HEK293 (cell line): ENCODE data around the gene INTS2.
A peak's percentile ranks its signal among the peaks of the same experiment; 100 is the strongest.

Experiments
- CTCF ChIA-PET: fragments of 350-600 bp; formaldehyde crosslinking; extraction: SDS; loops from one replicate; lab custom pipeline; 2021; ENCODE audit warnings: antibody characterized with exemption; lab: Yijun Ruan, JAX
- POLR2A ChIA-PET: fragments of 300-600 bp; formaldehyde crosslinking; extraction: SDS; loops from one replicate; lab custom pipeline; 2020; ENCODE audit warnings: antibody characterized with exemption, inconsistent platforms; lab: Yijun Ruan, JAX
- H3K27ac ChIP-seq: fragments of 200-500 bp; sonication (Bioruptor generic); 2 replicates; pipeline ENCODE4 v1.5.1; 2014; ENCODE audit warnings: low read depth, low read length, control low read depth, inconsistent platforms; ENCODE audit errors: extremely low read depth
- H3K36me3 ChIP-seq, 2 experiments: fragments of 200-500 bp in 1 of 2; sonication (Bioruptor generic) in 1 of 2; 1 replicate in 1 of 2; 2 replicates in 1 of 2; pipeline ENCODE4 v1.5.1; 2014 to 2017; ENCODE audit warnings: inconsistent platforms in 2 of 2, low read length in 2 of 2; ENCODE audit not compliant: control insufficient read depth in 2 of 2, insufficient read depth in 1 of 2
- H3K4me1 ChIP-seq: fragments of 200-500 bp; sonication (Bioruptor generic); 2 replicates; pipeline ENCODE4 v1.5.1; 2014; ENCODE audit warnings: mild to moderate bottlenecking, low read length, inconsistent platforms; ENCODE audit not compliant: control insufficient read depth, insufficient read depth
- H3K4me3 ChIP-seq: 2 replicates; pipeline ENCODE4 v1.5.1; 2011; ENCODE audit warnings: low read depth, mild to moderate bottlenecking, control low read depth, low read length, moderate library complexity
- H3K9me3 ChIP-seq: fragments of 200-500 bp; sonication (Bioruptor generic); 2 replicates; pipeline ENCODE4 v1.5.1; 2014; ENCODE audit warnings: low read depth, low read length, inconsistent platforms; ENCODE audit not compliant: control insufficient read depth, insufficient read depth
- BCL6B ChIP-seq: fragments of 450-650 bp; formaldehyde crosslinking; IDR thresholded peaks from 2 replicates; pipeline ENCODE4 v1.5.1; 2017; ENCODE audit warnings: missing biosample characterization, missing genetic modification characterization
- INSM2 ChIP-seq: fragments of 450-650 bp; formaldehyde crosslinking; IDR thresholded peaks from 2 replicates; pipeline ENCODE4 v1.5.1; 2016; ENCODE audit warnings: missing biosample characterization, missing genetic modification characterization
- MYNN ChIP-seq: fragments of 450-650 bp; formaldehyde crosslinking; IDR thresholded peaks from 2 replicates; pipeline ENCODE4 v1.5.1; 2016; ENCODE audit warnings: missing biosample characterization, missing genetic modification characterization, borderline replicate concordance
- OSR2 ChIP-seq: fragments of 450-650 bp; formaldehyde crosslinking; IDR thresholded peaks from 2 replicates; pipeline ENCODE4 v1.5.1; 2016; ENCODE audit warnings: missing biosample characterization, missing genetic modification characterization
- PRDM10 ChIP-seq: fragments of 450-650 bp; formaldehyde crosslinking; IDR thresholded peaks from 2 replicates; pipeline ENCODE4 v1.5.1; 2016; ENCODE audit warnings: missing biosample characterization, missing genetic modification characterization
- SP7 ChIP-seq: fragments of 450-650 bp; formaldehyde crosslinking; IDR thresholded peaks from 2 replicates; pipeline ENCODE4 v1.5.1; 2016; ENCODE audit warnings: missing biosample characterization, missing genetic modification characterization
- ZBTB44 ChIP-seq: fragments of 450-650 bp; IDR thresholded peaks from 2 replicates; pipeline ENCODE4 v1.5.1; 2018; ENCODE audit warnings: missing biosample characterization, mild to moderate bottlenecking, missing genetic modification characterization
- ZBTB6 ChIP-seq: fragments of 450-650 bp; formaldehyde crosslinking; IDR thresholded peaks from 2 replicates; pipeline ENCODE4 v1.5.1; 2017; ENCODE audit warnings: missing biosample characterization, missing genetic modification characterization
- ZNF202 ChIP-seq: fragments of 450-650 bp; formaldehyde crosslinking; IDR thresholded peaks from 2 replicates; pipeline ENCODE4 v1.5.1; 2016; ENCODE audit warnings: missing biosample characterization, missing genetic modification characterization, borderline replicate concordance
- ZNF302 ChIP-seq: fragments of 450-650 bp; formaldehyde crosslinking; IDR thresholded peaks from 2 replicates; pipeline ENCODE4 v1.5.1; 2016; ENCODE audit warnings: missing biosample characterization, missing genetic modification characterization, low read depth
- ZNF621 ChIP-seq: fragments of 450-650 bp; formaldehyde crosslinking; IDR thresholded peaks from 2 replicates; pipeline ENCODE4 v1.5.1; 2017; ENCODE audit warnings: missing biosample characterization, missing genetic modification characterization
- ZNF639 ChIP-seq: fragments of 450-650 bp; formaldehyde crosslinking; IDR thresholded peaks from 2 replicates; pipeline ENCODE4 v1.5.1; 2016; ENCODE audit warnings: missing biosample characterization, missing genetic modification characterization

INTS2 gene

GRCh38 chr17:61849674-61850073 lies 78.1 kb downstream of the INTS2 start:
- Histone ChIP-seq H3K4me1 (no peaks in the 10 kb centered on the region), H3K27ac (no peak overlapping the region), H3K36me3 (peaks cover 74 to 75% of the 10 kb centered on the region in 2 experiments), H3K9me3 (no peaks in the 10 kb centered on the region), H3K4me3 (no peak overlapping the region)
- no peak for TF ChIP-seq ZNF639 (tag by site-specific recombination)
- TF ChIP-seq ZBTB6 (tag by site-specific recombination): 0 out of 2 replicates have a peak, but pooled peaks have one; percentile 23
- TF ChIP-seq PRDM10 (tag by site-specific recombination): peak; percentile 47; the same call in 1 of the 2 replicates
- ChIA-PET POLR2A (no interaction called here), CTCF (interaction anchor here (1.3 kb wide), 1 partner anchor 214 kb away, joined by 6 read pairs; no protein-coding TSS in a partner anchor)

GRCh38 chr17:61848896-61849295 lies 78.9 kb downstream of the INTS2 start:
- Histone ChIP-seq H3K4me3 (no peak overlapping the region), H3K4me1 (no peaks in the 10 kb centered on the region), H3K36me3 (peaks cover 74 to 75% of the 10 kb centered on the region in 2 experiments), H3K9me3 (no peaks in the 10 kb centered on the region), H3K27ac (no peak overlapping the region)
- TF ChIP-seq MYNN (tag by site-specific recombination): no peak
- TF ChIP-seq OSR2 (tag by site-specific recombination): no peak
- no peak for TF ChIP-seq SP7 (tag by site-specific recombination)
- no peak for TF ChIP-seq INSM2 (tag by site-specific recombination)
- TF ChIP-seq ZNF621 (tag by site-specific recombination): no peak
- TF ChIP-seq ZBTB44 (tag by site-specific recombination): no peak
- no peak for TF ChIP-seq ZNF202 (tag by site-specific recombination)
- TF ChIP-seq BCL6B (tag by site-specific recombination): no peak
- no peak for TF ChIP-seq ZNF302 (tag by site-specific recombination)
- ChIA-PET CTCF (interaction anchor here (0.8 to 1.3 kb wide), 2 partner anchors 12 to 213 kb away, joined by 3 to 6 read pairs; no protein-coding TSS in a partner anchor), POLR2A (no interaction called here)
